Measurements from ENCODE around the gene BSPH1. TPM values are rescaled to one million over a fixed set of nuclear protein-coding genes. Genes with fewer than 3 reads are reported as not detected.
"Not testable (repeated sequence)": the region's sequence is repeated elsewhere in the genome, so short reads cannot be mapped to it uniquely, and the experiment has no call there.

Gene BSPH1, protein sequence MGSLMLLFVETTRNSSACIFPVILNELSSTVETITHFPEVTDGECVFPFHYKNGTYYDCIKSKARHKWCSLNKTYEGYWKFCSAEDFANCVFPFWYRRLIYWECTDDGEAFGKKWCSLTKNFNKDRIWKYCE
- not detected for total RNA-seq

DNA sequence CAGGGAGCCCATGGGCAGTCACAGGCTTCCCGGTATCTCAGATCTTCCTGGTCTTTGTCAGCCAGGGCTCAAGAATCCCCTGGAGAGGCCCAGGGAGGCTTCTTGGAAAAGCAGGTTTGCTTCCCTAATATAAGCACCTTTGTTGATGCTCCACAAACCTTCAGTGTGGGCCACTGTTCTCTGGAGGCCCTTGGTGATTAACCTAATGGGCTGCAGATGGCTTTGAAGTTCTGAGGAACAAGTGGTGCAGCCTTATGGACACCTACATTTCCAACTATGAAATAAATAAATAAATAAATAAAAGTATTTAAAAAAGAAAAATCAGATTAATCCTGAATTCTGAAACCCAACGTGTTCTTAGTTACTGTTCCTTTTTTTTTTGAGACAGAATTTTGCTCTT is at the start of gene BSPH1:
Gene BSPH1, minus strand, starts transcription at position 101 of the 400 bp plus-strand sequence. Its CDS starts 89 bp downstream, at position 12.
- no peak for DNase-seq

DNA sequence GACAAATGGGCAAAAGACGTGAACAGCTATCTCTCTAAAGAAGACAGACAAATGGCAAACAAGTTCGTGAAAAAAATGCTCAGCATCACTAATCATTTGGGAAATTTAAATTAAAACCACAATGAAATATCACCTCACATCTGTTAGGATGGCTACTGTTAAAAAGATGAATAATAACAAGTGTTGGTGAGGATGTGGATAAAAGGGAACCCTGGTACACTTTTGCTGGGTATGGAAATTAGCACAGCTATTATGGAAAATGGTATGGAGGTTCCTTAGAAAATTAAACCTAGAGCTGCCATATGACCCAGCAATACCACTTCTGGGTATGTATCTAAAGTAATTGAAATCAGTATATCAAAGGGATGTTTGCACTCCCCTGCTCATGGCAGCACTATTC is 44.8 kb upstream of the BSPH1 start:
- DNase-seq, result no peak

DNA sequence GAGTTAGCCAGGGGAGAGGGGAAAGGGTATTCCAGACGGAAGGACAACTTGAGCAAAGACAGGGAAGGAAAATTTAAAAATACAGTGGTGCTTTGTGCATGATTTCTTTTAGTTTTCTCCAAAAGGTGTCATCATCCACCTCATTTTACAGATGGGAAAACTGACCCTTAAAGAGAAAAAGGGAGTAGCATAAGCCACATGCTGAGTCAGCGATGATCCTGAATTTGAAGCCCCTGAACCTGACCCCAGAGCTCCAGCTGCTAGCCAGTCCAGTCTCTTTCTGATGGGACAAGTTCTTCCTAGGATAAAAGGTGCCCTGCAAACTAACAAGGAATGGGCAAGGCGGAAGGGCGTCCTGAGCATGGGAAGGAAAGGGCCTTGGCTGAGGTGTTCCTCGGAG is 41.6 kb upstream of the BSPH1 start:
- DNase-seq, result no peak

DNA sequence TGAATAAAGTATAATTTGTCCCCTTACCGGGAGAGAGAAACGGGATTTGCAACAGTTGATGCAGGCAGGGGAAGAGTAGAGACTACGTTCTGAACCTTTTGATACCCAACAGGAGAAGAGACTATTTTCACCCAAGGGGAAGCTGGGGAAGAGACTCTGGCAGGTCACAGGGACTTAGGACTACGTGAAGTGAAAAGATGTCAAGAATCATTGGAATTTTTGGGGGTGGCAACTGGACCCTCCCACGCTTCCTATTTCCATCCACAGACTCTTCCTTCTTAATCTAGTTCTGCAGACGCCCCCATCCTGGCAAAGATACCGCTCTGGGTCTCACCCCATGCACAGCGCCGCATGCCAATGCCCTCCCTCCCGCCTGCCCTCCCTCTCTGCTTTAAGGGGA is 38.1 kb upstream of the BSPH1 start:
- DNase-seq, result no peak

DNA sequence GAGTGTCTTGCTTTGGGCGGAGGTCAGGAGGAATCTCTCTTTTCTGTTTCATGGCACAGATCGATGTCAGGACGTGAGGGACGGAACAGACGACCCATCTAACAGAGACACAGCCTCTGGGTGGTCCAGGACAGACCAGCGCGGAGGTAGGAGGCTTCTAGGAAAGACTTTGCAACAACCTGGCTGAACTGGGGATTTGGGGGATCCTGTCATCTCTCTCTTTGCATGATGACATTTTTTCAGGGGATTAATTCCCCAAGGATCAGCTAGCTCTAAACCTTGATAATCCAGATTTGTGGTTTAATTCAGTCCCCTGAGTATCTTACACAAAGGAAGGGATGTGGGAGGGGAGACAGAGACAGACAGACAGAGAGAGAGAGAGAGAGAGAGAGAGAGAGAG is 37.5 kb upstream of the BSPH1 start:
- DNase-seq, result no peak

DNA sequence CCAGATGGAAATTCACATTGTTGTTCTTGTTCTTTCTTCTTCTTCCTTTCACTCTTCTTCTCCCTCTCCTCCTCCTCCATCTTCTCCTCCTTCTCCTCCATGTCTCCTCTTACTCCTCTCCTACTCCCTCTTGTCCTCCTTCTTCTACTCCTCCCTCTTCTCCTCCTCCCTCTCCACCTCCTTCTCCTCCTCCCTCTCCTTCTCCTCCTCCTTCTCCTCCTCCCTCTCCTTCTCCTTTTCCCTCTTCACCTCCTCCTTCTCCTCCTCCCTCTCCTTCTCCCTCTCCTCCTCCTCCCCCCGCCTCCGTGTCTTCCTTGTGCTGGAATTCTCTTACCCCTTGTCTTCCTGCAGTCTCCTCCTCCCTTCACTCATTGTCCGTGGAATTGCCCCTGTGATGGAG is 33.5 kb upstream of the BSPH1 start:
- no peak for DNase-seq

DNA sequence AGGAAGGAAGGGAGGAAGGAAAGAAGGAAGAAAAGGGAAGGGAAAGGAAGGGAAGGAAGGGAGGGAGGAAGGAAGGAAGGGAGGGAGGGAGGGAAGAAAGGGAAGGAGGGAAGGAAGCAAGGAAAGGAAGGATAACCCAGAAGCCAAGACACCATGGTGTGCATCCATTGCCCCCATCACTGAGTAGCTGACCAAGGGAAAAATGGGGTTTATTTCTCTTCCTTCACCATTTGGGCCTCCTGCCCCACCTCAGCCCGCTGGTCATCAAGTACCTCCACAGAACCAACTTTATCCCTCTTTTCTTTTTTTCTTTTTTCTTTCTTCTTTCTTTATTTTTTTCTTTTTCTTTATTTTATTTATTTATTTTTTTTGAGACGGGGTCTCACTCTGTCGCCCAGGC is 31.5 kb upstream of the BSPH1 start:
- no peak for DNase-seq

DNA sequence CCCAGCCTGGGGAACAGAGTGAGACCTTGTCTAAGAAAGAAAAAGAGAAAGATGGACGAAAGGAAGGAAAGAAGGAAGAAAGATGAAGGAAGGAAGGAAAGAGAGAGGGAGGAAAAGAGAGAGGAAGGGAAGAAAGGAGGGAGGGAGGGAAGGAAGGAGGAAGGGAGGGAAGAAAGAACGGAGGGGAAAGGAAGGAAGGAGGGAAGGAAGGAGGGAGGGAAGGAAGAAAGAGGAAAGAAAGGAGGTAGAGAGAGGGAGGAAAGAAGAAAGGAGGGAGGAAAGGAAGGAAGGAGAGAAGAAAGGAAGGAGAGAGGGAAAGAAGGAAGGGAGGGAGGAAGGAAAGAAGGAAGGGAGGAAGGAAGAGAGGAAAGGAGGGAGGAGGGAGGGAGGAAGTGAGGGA is 31.0 kb upstream of the BSPH1 start:
- no peak for DNase-seq

DNA sequence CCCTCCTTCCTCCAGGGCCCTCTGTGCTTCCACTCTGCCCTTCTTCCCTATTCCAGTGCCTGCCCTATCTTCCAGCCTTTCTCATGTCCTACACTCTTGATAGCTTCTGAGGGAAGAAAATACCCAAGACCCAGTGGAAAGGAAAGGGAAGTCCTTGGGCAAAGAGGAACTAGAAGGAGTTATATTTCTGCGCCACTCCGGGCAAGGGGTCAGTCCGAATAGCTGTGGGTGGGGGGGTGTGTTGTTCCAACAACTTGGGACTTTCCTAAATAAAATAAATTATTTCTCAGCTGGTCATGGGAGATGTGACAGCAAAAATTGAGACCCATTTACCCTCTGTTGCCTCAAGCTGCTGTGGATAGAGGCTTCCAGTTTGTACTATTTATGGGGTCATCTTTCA is 28.7 kb upstream of the BSPH1 start:
- no peak for DNase-seq

DNA sequence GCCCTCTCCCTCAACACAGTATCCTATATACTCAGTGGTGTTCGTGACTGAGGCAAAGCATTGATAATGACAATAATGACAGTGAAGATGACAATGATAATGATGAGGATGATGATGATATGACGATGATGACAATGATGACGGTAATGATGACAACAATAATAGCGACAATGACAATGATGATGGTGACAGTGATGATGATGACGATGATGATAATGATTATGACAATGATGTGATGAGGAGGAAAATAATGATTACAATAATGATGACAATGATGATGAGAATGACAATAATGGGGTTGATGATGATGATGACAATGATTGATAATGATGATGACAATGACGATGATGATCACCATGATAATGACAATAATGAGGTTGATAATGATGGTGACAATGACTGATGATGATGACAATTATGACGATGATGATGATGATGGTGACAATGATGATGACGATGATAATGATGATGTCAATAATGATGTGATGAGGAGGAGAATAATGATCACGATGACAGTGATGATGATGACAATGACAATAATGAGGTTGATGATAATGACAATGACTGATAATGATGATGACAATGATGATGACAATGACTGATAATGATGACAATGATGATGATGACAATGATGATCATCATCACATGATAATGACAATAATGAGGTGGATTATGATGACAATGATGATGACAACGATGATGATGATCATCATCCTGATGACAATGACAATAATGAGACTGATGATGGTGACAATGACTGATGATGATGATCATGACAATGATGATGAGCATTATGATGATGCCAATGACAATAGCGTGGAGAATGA is 19.2 kb upstream of the BSPH1 start:
- DNase-seq, result no peak

DNA sequence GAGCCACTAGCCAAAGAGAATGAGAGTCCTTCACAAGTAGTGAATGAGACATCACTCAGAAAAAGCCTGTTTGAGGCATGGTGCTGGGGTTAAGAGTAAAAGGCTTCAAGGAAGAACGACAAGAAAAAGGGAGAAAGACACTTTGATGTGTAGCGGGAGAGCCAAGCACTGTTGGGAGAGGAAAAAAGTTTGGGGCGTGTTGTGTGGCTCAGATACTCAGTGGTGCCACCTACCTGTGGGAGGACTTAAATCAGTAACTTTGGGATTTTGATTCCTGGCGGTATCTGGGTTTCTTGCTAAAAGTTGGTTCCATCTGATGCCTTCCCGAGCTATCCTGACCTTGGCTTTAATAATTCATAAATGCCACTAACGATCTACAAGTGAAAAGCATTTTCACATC is 14.8 kb upstream of the BSPH1 start:
- no peak for DNase-seq

DNA sequence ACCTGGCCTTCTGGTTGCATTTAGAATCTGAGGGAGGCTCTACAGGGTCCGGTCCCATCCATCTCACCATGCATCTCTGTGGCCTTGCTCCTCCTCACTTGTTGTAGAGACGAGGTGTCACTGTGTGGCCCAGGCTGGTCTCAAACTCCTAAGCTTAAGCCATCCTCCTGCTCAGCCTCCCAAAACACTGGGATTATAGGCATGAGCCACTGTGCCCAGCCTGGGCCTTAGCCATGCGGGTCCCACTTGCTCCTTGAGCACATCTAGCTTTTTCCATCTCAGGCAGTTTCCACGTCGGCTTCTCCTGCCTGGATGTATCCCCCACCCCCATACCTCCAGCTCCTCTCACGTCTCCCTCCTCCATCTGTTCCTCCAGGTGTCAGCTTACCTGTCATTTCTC is 12.3 kb upstream of the BSPH1 start:
- DNase-seq, result no peak

DNA sequence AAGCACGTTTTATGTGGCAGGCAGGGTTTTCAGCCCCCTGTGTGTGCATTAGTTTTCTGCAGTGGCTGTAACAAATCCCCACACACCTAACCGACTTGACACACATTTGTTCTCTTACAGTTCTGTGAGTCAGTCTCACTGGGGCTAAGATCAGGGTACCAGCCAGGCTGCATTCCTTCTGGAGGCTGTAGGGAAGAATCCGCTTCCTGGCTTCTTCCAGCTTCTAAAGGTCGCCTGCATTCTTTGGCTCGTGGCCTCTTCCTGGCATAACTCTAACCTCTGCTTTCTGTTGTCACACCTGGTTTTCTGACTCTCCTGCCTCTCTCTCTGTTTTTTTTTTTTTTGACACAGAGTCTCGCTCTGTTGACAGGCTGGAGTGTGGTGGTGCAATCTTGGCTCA is 8.9 kb upstream of the BSPH1 start:
- no peak for DNase-seq

DNA sequence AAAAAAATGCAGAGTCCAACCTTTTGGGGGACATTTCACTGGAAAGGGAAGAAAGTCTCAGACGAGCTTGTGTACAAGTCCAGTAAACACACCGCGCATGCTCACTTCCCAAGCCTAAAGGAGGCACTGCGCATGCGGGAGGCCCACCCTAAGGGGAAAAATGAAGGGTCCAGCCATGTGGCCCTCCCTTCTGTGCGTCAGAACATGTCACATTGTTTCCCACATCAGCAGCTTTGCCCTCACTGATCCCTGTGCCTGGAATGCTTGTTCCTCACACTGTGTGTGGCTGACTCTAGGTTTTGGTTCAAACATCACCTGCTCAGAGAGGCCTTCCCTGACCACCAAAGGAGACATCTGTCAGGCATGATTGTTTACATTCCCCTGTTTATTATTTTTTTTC is 6.8 kb upstream of the BSPH1 start:
- DNase-seq, result no peak

DNA sequence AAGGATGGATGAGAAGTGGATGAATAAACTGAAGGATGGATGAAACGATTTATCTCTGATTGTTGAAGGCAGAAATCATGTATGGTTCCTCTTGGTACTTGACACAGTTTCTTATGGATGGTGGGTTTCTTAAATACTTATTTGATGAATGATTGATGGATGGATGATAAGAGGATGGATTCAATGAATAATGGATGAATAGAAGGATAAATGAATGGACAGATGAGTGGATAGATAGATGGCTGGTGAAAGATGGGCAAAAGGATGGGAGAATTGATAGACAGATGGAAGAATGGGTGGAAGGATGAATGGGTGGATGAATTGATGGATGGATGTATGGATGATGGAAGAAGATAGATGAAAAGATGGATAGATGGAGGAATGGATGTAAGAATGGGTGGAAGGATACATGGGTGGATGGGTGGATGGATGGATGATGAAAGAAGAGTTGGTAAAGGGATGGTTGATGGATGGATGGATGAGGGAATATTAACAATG is 4.3 kb upstream of the BSPH1 start:
- DNase-seq, result no peak

DNA sequence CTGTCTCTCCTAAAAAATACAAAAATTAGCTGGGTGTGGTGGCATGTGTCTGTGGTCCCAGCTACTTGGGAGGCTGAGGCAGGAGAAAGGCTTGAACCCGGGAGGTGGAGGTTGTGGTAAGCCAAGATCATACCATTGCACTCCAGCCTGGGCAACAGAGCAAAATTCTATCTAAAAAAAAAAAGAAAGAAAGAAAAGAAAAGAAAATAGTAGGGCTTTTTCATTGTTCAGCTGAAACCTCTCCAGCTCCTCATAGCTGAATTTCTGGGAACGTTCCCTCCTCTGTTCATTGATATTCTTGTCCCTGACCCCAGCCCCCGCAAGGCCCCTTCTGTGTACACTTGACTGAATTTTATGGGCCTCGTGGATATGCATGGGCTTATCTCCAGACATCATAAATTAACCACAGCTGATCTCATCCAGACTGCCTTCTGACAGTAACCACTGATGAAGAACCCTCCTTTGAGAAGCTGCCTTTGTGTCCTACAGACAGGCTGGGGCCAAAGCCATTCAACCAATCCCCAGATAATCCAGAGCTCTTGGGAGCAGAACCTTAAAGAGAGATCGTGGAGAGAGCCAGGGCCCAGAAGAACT is 2.3 kb upstream of the BSPH1 start, which contains the start of gene ELSPBP1:
Gene ELSPBP1, plus strand, starts transcription at position 424 of the 594 bp plus-strand sequence. CDS start 14,036 bp downstream, outside the sequence.
- DNase-seq, result no peak

DNA sequence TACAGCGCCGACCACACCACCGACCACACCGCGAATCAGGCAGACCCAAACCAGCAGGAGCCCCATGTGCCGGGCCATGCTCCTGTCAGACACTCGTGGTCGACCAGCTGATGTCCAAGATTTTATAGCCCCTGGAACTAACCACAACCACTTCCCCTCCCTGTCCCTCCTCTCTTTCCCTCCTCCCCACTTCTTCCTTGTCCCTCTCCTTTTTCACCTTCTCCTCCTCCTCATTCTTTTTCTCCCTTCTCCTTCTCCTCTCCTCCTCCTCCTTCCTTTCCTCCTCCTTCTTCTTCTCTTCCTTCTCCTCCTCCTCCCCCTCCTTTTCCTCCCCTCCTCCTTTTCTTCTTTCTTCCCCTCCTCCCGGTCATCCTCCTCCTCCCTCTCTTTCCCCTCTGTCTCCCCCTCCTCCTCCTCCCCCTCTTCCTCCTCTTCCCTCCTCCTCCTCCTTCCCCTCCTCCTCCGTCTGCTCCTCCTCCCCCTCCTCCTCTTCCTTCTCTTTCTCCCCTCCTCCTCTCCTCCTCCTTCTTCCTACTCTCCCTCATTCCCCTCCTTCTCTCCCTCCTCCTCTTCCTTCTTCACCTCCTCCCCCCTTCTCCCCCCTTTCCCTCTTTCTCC is 670 bp downstream of the BSPH1 start:
- DNase-seq, result no peak

DNA sequence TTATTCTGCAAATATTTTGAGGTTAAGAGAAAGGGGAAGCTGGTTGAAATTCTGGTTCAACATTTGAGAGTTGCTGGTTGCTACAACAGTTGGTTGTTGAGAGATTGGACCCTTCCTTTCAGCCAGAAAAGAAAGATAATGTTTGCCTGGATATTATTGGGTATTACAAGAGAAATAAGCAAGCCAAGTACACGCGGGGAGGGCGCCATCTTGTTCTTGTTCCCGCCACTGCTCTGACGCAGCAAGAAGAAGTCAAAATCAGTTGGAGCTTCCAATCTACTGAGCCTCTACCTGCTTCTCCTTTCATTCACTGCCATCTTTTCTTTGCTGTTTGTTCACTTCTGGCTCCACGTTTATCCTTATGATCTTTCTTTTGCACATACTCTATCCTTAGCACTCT is 18.4 kb downstream of the BSPH1 start:
- DNase-seq, result no peak

DNA sequence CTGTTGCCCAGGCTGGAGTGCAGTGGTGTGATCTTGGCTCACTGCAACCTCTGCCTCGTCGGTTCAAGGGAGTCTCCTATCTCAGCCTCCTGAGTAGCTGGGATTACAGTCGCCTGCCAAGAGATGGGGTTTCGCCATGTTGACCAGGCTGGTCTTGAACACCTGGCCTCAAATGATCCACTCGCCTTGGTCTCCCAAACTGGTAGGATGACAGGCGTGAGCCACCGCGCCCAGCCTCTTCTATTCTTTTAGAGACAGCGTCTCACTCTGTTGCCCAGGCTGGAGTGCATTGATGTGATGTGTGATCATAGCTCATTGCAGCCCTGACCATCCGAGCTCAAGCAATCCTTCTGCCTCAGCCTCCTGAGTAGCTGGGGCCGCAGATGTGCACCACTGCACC is 36.0 kb downstream of the BSPH1 start:
- not testable (repeated sequence) for DNase-seq

DNA sequence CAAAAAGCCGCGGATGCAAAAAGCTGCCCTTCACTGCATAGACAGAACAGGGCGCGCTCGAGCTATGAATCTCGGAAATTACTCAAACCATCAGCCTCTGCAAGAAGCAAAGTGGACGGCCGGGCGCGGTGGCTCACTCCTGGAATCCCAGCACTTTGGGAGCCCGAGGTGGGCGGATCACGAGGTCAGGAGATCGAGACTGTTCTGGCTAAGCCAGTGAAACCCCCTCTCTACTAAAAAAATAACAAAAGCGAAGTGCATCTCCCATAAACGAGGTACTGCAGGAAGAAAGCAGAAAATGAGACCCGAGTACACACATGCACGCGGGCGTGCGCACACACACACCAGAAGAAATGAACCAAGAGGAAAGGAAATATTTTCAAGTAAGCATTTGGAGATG is 39.8 kb downstream of the BSPH1 start:
- DNase-seq, result not testable (repeated sequence)

DNA sequence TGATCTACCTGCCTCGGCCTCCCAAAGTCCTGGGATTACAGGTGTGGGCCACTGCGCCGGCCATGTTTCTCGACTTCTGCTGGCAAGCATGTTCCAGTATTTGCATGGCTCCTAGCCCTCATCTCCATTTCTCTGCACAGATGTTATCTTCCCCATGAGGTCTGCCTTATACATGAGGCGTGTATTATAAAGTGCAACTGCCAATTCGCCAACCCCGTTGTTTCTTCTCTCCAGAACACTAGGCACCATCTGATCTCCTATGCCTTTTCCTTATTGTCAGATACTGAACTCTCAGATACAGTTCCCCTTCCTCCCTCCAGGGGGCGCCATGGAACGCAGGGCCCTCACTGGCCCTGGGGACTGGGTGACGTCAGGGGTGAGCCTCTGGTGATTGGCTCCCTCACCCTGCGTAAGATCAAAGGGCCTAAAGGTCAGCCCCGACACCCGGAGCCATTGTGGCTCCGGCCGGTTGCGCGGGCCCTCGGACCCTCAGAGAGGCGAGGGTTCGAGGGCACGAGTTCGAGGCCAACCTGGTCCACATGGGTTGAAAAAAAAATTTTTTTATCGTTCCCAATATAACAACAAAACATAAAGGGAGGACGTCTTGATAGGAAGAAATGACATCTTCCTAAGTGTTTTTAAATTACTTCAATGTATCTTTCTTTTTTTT is 42.0 kb downstream of the BSPH1 start:
- not testable (repeated sequence) for DNase-seq

DNA sequence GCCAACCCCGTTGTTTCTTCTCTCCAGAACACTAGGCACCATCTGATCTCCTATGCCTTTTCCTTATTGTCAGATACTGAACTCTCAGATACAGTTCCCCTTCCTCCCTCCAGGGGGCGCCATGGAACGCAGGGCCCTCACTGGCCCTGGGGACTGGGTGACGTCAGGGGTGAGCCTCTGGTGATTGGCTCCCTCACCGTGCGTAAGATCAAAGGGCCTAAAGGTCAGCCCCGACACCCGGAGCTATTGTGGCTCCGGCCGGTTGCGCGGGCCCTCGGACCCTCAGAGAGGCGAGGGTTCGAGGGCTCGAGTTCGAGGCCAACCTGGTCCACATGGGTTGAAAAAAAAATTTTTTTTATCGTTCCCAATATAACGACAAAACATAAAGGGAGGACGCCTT is 63.4 kb downstream of the BSPH1 start:
- not testable (repeated sequence) for DNase-seq
